ENCODE measurements around the gene PLOD1. TPM values are rescaled to one million over a fixed set of nuclear protein-coding genes. Genes with fewer than 3 reads are reported as not detected.

PLOD1 gene
- polyA plus RNA-seq, 3 donors: 102 to 103 (median 102) TPM

DNA sequence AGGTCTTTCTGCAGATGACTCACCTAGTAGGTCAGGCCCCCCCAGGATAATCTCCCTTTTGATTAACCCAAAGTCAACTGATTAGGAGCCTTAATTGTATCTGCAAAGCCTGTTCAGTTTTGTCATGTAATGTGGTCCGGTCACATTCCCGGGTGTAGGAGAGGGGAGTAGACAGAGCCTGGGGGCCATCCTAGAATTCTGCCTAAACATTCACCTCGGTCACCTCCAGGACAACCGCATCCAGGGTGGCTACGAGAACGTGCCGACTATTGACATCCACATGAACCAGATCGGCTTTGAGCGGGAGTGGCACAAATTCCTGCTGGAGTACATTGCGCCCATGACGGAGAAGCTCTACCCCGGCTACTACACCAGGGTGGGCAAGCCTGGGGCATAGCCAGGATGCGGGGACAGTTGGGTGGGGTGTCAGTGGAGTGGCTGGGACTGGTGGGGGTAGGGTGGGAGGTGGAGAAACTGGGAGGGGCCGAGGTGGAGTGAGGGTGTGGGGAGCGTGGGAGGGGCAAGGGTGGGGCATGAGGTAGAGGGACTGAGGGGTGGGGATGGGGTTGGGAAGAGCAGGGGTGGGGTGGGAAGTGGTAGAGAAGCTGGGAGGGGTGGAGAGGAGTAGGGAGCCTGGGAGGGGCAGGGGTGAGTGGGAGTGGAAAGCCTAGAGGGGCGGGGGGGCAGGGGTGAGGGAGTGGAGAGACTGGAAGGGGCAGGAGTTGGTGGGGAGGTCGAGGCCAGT lies 36.1 kb downstream of the PLOD1 start:
- no peak for DNase-seq (ENCODE audit: low read depth in 3 of 3, low spot score in 2 of 3)

DNA sequence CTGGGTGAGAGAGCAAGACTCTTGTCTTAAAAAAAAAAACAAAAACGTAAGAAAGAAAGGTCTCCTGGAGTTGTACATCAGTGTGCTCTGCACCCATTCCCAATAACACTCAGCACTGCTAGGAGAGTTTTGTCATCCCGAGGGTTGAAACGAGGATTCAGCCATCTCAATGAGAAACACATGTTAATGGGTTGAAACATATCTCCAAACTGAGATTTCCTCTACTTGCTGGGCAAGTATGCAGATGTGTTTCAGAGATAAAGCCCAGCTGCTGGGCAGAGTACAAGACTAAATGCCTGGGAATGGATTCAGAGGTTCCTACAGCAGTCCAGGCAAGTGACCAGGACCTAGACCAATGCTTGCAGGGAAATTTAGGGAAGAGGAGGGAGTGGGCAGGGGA lies 43.1 kb downstream of the PLOD1 start:
- no peak for DNase-seq (ENCODE audit: low read depth in 3 of 3, low spot score in 2 of 3)

DNA sequence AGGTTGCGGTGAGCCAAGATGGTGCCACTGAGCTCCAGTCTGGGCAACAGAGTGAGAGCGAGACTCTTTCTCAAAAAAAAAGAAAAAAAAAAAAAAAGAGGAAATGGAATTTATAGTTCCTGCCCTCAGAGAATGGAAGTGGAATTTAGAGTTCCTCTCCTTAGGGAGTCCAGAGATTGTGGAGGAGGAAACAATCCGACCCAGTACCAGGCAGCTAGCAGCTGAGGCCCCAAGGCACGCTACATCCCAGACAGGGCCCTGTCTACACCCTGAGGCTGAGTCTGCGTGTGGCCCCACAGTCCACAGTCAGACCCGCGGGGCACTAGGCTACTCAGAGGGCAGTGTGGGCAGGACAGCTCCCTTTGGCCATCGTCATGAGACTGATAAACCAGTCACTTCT lies 43.8 kb downstream of the PLOD1 start:
- DNase-seq (ENCODE audit: low read depth in 3 of 3, low spot score in 2 of 3): no peak

- DNase-seq (ENCODE audit: low read depth in 3 of 3, low spot score in 2 of 3): peak in 1 of 3 donors; percentile 2
Measured at GRCh38 chr1:11979028-11979850, 44.7 kb downstream of the PLOD1 start.

- peak; percentile 86 to 96 (median 92) for DNase-seq (ENCODE audit: low read depth in 3 of 3, low spot score in 2 of 3)
Measured at GRCh38 chr1:11979851-11980675, 45.5 kb downstream of the PLOD1 start, which contains the start of gene MFN2. Gene MFN2 (plus strand): TSS chr1:11980444. CDS start chr1:11989169, 8,725 bp downstream.

- peak in 1 of 3 donors; percentile 3 for DNase-seq (ENCODE audit: low read depth in 3 of 3, low spot score in 2 of 3)
Measured at GRCh38 chr1:11980676-11980972, 46.1 kb downstream of the PLOD1 start.

- no peak for DNase-seq (ENCODE audit: low read depth in 3 of 3, low spot score in 2 of 3)
Measured at GRCh38 chr1:11981378-11982009, 47.0 kb downstream of the PLOD1 start.

DNA sequence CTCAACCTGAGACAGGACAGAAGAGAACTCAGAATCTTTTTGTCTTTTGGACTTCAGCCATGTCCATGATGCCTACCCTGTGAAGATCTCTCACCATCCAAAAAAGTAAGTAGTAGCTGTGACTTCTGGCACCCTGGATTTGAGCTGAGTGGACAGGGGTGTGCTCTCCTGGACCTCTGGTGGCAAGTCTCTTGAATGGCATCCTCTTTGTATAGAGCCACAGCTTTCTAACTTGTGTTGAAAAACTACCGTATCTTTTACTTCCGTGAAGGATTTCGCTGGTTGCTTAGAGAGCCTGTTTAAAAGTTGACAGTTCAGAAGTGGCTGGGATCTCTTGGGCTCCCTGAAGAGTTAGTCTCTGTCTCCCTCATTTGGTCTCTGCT lies 47.5 kb downstream of the PLOD1 start:
- no peak for DNase-seq (ENCODE audit: low read depth in 3 of 3, low spot score in 2 of 3)

DNA sequence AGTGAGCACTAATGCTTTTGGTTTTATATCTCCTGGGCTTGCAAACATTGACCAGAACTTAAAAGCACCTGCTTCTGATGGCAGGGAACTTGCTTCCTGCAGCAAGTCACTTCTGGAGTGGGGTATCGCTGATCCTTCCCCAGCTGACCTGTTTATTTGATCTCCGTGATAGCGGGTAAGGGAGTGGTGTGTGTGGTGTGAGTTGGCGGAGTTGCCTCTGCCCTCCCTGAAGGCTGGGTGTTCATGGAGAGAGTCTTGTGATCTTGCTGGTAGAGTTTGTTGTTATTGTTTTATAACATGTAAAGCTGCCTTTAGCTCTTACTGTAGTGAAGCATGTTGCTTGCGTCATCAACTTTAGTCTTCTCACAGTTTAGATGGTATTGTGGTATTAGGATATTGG lies 49.6 kb downstream of the PLOD1 start:
- no peak for DNase-seq (ENCODE audit: low read depth in 3 of 3, low spot score in 2 of 3)

DNA sequence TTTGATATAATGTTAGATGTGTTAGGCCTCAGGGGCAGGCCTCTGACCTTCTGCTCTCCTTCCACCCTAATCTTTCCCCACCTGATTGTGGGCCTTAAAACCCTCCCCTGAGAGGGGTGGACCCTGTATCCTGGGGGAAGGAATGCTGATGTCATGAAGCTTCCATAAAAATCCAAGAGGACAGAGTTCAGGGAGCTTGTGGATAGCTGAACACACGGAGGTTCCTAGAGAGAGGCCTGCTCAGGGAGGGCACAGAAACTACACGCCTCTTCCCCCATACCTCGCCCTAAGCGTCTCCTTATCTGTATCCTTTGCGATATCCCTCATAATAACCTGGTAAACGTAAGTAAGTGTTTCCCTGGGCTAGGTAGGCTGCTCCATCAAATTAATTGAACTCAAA lies 50.1 kb downstream of the PLOD1 start:
- no peak for DNase-seq (ENCODE audit: low read depth in 3 of 3, low spot score in 2 of 3)

DNA sequence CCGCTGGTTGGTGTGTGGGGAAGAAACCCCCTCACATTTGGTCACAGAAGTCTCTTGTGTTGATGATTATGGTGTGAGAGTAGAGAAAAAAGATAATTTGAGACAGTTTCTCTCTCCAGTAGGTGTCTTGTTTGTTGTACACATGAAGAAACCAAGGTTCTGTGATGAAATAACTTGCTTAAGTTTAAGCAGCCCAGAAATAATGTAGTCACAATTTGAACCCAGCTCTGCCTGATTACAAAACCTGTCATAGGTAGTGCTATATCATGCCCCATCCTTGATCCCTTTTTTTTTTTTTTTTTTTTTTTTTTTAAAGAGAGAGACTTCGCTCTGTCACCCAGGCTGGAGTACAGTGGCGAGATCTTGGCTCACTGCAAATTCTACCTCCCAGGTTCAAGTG lies 50.7 kb downstream of the PLOD1 start:
- no peak for DNase-seq (ENCODE audit: low read depth in 3 of 3, low spot score in 2 of 3)

DNA sequence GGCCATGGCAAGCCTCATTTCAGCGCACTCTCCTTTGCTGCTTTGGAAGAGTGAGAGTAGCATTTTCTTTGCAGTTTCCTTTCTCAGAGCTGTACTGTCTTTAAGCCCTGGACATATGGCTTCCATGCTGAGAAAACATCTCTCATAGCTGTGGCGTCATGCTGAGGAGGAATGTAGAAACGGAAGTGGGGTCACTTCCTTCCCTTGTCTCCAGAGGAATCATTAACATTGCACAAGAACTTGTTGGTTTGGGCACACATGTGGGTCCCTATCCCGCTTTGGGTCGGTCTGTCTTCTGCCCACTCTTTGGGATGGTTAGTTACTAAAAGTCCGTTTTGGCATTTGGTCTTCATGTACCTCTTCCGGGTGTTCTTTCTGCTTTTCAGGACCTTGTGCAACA lies 51.3 kb downstream of the PLOD1 start:
- DNase-seq (ENCODE audit: low read depth in 3 of 3, low spot score in 2 of 3): no peak

GRCh38 chr1:11989669-11990068 lies 55.2 kb downstream of the PLOD1 start:
- DNase-seq (ENCODE audit: low read depth in 3 of 3, low spot score in 2 of 3): no peak

DNA sequence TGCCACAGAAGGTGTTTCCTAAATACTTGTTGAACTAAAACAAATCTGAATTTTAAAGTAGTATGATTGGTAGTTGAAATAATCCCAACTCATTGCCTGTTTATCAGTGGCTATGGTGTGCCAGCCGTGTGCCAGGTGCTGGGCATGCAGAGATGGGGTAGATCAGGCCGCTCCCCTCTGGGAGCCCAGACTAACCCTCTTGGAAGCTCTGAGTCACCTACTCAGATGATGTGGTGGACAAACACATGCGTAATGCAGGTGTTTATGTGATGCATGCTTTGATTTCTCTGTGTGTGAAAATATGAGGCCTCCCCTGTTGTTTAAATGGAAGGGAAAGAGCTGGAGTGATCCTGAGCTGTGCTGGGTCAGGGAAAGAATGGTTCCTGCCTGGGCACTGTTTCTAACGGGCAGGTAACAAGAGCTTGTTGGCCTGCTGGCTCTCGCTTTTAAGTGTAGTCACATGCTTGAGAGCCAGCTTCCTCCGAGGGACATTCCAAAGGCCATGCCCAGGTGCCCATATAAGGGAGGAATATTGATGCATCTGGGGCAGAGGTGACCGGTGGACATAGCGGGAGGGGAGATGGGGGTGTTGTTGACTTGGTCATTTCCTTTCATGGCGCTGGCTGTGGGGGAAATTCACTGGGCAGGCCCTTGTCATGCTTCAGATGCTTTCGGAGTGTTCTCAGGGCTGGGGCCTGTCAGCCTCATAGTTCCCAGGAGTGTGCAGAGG lies 56.0 kb downstream of the PLOD1 start:
- no peak for DNase-seq (ENCODE audit: low read depth in 3 of 3, low spot score in 2 of 3)

- no peak for DNase-seq (ENCODE audit: low read depth in 3 of 3, low spot score in 2 of 3)
Measured at GRCh38 chr1:11991969-11992676, 57.6 kb downstream of the PLOD1 start.

GRCh38 chr1:11997081-11997850 lies 62.7 kb downstream of the PLOD1 start:
- DNase-seq (ENCODE audit: low read depth in 3 of 3, low spot score in 2 of 3): no peak

GRCh38 chr1:11998636-11999035 lies 64.1 kb downstream of the PLOD1 start:
- DNase-seq (ENCODE audit: low read depth in 3 of 3, low spot score in 2 of 3): no peak

GRCh38 chr1:11999236-11999635 lies 64.7 kb downstream of the PLOD1 start:
- DNase-seq (ENCODE audit: low read depth in 3 of 3, low spot score in 2 of 3): no peak

Data from right renal cortex interstitium (tissue), 3 donors.